Endometrial microvascular endothelial cells (primary cell): ENCODE measurements around the gene COL28A1. TPM values are rescaled to one million over a fixed set of nuclear protein-coding genes. Genes with fewer than 3 reads are reported as not detected.
"Not testable (repeated sequence)": the region's sequence is repeated elsewhere in the genome, so short reads cannot be mapped to it uniquely, and the experiment has no call there.

ENCODE experiments used
- in situ Hi-C: cut with HindIII; loops from 2 replicates; pipeline ENCODE4 v1.10.0; 2017; ENCODE audit warnings: low sequenced_read_pairs, low pct_unique_long_range_greater_than_20kb; ENCODE audit errors: inconsistent ontology term
- total RNA-seq: library from RNA; depleted of rRNA; stranded (reverse); fragments of >200 nt; gene quantifications from one replicate; pipeline ENCODE4 v1.2.3, GENCODE V29; 2015; ENCODE audit errors: inconsistent ontology term

COL28A1 gene
- total RNA-seq, 1 donor from 2014 or later, result 2.2 TPM

DNA sequence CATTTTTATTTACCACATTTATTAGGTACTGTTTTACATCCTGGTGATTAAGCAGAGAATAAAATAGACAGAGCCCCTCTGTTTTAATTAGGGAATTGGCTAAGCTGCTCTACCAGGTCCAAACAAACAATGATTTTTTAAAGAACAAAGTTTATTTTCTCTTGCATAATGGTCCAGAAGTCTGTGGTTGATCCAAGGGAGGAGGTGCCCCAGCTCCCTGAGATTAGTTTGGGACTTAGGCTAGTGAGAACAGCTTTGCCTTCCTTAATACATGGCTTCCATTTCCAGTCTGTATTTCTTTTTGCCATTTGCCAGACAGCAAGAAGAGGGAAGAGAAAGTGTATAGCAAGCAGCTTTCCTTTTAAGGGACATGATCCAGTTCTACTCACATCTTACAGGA lies 28.1 kb upstream of the COL28A1 start:
- in situ Hi-C loops, result no loop called here

DNA sequence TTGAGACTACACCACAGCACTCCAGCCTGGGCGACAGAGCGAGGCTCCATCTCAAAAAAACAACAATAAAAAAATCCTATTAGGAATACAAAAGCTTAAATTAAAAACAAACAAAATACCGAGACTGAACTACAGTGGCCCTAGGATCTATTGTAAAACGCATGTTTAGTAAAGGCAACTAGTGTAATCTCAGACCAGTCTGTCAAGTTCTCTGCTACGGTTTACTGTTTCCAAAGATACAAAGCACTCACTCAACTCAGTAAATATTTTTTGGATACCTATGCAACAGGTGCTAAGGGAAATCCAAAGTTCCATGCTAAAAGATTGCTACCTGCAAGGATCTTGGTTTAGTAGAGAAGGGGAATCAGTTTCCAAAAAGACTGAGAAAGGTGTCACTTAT lies 27.6 kb upstream of the COL28A1 start:
- in situ Hi-C loops, result no loop called here

DNA sequence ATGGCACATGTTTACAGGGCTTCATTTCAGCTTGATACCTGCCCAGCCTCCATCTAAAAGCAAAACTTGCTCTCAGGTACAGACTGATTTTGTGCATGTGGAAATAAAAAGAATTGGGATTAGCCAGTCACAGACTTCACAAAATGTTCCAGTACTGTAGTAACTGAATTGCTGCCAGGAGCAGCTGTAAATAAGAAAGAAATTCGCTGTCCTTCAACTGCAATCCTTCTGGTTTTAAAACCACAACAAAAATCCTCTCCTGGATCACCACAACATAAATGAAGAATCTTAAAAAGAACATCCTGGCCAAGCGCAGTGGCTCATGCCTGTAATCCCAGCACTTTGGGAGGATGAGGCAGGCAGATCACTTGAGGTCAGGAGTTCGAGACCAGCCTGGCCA lies 27.1 kb upstream of the COL28A1 start:
- in situ Hi-C loops, result no loop called here

DNA sequence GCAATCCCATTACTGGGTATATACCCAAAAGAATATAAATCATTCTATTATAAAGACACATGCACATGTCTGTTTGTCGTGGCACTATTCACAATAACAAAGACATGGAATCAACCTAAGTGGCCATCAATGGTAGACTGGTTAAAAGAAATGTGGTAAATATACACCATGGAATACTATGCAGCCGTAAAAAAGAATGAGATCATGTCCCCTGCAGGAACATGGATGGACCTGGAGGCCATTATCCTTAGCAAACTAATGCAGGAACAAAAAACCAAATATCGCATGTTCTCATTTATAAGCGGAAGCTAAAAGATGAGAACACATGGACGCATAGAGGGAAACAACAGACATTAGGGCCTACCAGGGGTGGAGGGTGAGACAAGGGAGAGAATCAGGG lies 25.9 kb upstream of the COL28A1 start:
- in situ Hi-C loops, result not testable (repeated sequence)

DNA sequence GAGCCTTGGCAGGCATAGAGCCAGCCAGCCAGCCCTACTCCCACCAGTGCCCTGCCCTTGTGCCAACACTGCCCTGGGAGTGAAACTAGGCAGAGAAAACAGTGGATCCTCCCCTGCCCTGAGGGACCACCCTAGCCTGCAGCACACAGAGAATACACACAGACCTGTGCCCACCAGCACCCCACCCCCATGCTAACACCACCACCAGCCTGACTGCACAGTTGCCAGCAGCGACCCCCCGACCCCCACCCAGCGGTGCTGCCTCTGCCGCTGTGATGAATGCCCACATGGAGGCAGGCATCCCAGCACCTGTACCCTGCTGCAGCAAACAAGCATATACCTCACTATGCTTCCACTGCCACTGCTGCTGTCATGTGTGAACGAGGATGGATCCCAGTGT lies 21.6 kb upstream of the COL28A1 start:
- in situ Hi-C loops, result no loop called here

DNA sequence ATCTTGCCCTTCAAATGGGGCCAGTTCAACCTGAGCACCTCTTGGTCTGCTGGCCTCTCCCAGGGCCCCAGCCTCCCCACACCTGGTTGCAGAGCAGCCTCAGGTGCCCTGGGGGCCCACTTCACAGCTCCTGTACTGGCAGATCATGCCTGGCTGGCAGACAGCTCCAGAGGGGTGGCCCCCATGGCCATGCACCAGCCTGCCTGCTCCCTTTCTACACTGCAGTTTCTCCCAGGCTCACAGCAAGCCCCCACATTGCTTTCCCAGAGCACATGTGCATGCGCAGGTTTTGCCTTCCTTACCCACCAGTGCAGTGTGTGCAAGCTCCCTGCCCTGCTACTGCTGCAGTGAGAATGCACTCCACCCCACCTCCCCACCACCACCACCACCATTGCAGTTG lies 21.2 kb upstream of the COL28A1 start:
- in situ Hi-C loops, result no loop called here

DNA sequence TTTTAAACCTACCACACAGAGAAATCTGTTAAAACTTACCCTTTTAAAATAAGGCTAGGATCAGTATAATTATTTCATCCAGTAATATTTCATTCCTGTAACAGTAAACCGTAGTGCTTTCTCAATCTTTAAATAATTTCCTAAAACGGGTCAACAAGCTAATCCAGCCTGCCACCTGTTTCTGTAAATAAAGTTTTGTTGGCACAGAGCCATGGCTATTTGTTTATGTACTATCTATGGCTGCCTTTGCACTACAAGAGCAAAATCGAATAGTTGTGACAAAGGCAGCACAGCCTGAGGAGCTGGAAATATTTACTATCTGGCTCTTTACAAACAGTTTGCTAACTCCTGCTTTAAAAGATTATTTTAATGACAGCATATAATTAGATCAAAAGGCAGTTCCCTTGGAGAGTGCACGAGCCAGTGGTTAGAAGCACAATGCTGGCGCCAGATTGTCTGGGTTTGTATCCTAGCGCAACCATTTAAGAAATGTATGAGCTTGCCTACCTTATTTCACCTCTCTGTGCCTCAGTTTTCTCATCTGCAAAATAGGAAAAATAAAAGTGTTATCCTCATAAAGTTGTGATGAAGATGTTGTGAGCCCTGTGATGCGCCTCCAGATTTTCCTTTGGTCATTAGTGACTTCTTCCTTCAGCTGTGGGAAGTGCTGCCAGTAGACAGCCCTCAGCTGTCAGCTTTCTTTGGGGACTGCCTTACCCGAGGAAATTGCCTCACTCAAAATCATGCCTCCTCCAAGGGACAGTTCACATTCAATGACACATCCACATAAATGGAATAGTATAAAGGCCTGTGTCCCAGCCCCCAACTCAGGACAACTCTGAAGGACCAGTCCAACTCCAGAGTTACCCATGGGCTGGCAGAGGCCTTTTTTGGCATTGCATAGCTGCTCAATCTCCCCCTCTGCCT lies 19.2 kb upstream of the COL28A1 start:
- in situ Hi-C loops, result no loop called here

DNA sequence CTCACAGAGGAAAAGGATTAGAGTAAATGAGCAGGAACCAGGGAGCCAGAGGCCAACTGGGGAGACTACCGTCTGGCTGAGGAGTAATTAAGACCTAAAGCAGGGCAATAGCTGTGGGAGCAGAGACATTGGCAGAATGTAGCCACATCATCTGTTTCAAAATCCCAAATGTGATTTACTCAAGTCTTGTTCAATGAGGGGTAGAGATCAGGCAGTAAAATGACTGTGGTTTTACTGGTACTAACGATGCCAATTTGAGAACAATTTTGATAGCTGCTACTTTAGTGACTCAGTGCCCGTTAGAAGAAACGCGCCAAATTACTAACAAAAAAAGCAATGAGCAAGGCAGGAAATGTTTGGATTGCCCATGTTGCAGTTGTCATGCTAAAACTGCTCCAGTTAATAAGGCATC lies 18.4 kb upstream of the COL28A1 start:
- in situ Hi-C loops, result no loop called here

DNA sequence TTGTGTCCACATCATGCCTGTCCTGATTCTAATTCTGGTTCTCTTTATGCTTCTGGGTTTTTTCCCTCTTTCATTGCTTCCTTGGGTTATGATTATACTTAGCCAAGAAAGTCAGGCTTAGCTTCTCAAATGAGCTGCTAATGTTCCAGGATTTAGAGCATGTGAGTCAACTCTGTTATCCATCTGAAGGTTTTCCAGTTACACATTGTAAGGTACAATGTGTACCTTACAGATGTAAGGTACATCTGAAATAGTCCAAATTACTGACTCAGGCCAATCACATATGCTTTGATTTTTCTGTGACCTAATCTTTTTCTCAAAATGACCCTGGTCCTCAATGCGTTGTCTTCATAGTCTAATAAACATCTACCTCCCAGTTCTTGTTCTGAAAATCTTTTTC lies 17.7 kb upstream of the COL28A1 start:
- in situ Hi-C loops, result no loop called here

DNA sequence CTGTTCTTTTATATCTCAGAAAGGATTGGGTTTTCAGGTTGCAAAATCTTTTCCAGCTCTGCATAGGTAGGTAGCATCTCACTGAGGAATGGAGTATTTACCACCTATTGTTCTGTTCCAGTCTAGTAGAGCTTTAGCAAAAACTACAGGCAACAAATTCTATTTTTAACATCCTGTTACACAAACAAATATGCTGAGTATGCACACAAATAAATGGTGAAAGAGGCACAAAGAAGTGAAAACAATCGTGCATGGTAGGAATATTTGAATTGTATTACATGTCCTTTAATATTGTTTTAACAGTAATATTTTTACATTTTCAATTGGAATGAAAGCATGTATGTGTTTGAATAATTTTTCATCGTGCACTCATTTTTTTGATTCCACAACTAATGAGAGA lies 16.5 kb upstream of the COL28A1 start:
- in situ Hi-C loops, result no loop called here

DNA sequence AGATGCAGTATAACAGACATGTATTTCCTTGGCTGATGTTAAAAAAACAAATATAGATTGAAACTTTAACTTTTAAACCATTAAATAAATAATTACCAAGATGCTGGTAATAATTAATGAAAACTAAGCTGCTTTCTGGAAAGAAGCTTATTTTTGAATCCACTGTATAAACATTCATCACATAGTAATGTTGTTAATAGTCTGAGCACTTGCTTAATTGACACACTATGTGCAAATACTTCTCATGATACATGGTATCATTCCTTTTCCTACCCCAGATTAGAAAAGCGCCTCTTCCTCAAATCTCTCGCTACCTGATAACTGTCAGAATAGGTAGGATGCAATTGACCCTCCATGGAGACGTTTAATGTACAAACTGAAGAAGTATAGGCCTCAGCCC lies 15.0 kb upstream of the COL28A1 start:
- in situ Hi-C loops, result no loop called here

DNA sequence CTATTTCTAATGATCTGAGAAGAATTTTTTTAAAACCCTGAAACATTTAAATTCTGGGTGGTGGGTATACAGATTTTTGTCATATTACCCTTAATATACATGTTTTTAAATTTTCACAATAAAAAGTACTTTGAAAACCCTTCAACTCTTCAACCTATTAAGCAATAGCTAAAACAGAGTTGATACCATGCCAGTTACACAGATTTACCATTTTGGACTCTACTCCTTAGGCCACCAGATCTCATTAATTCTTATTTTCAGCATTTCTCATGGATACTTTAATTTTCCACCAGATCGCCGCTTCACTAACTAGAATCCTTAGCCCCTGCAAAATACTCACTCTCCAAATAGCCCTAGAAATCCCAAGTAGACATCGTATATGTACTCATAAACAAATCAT lies 12.7 kb upstream of the COL28A1 start:
- in situ Hi-C loops, result no loop called here

DNA sequence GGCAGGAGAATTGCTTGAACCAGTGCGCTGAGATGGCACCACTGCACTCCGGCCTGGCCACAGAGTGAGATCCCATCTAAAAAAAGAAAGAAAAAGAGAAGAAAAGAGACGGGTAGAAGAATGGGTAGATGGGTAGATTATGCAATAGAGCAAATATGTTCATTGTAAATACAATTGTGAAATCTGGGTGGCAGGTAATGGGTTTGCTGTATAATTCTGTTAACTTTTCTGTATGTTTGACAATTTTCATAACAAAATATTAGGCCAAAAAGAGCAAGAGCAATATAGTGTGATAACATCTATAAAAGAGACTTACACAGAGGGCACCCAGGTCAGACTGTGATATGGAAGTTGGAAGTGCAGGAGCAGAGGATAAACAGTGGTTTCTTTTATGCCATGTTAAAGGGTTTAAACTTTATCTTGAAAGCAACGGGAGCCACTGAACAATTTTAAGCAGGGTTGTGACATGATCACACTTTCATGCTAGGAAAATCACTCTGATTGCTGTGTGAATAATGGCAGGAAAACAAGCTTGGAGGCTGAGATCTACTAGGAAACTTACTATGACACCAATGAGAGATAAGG lies 6.7 kb upstream of the COL28A1 start:
- in situ Hi-C loops, result no loop called here

DNA sequence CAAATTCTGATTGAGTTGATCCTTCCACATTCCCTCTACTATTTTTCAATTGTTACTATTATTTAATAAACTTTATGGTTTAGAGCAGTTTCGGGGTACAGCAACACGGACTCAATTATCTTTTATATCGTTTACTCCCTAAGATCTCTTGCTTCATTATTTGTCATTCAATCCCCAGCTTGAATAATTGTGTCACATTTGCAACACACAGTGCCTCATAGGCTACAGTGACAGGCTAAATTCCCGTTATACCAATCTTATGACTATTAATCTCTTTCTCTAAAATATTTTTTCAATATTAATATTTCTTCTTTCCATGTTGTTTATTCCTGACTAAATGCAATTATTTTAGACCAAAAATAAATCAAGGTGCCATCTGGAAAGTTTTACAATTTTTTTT lies 4.0 kb upstream of the COL28A1 start:
- in situ Hi-C loops, result no loop called here

DNA sequence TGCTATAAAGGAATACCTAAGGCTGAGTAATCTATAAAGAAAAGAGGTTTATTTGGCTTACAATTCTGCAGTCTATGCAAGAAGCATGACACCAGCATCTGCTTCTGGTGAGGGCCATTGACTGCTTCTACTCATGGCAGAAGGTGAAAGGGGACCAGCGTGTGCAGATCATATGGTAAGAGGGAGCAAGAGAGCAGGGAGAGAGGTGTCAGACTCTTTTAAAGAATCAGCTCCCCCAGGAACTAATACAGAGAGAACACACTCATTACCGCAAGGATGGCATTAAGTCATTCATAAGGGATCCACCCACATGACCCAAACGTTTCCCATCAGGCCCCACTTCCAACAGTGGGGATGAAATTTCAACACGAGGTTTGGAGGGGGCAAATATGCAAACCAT lies 3.5 kb upstream of the COL28A1 start:
- in situ Hi-C loops, result no loop called here

DNA sequence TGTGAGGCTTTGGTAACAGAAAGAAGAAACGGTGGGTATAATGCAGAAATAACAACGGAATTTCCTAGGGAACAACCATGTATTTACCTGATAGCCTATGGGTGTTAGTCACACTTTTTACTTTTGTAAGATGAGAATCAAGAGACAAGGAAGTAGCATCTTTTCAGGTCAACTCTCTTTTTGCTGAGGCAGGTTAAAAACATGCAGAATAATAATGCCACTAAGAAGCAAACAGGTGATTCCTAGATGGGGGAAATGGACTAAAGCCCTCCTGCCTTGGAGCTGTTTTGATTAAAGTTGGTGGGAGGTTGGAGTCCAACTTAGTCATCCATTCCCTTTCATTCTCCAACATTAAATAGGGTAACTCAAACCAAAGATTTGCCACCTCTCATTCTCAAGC lies 2.0 kb upstream of the COL28A1 start:
- in situ Hi-C loops, result no loop called here

DNA sequence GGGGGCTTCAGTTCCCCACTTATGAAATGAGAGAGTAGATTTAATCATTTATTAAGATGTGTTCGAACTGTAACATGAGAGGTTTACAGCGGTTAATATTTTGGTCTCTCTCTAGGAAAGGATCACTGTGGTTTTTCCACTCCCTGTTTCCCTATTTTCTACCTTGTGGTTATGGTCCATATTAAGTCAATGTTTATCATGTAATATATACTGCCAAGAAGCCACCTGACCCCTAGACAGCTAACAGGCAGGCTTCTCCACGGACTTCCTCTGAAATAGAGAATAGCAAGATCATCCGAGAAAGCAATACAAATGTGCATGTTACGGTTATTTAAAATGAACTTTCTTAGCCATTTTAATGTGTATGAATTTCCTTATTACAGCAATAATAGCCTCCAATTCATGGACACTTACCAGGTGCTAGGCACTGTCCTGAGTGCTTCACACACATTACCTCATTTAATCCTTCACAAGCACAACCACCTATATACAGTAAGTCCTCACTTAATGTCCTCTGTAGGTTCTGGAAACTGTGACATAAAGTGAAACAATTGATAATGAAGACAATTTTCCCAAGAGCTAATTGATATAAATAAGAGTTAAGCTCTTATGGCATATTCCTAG lies 835 bp upstream of the COL28A1 start:
- in situ Hi-C loops, result no loop called here

DNA sequence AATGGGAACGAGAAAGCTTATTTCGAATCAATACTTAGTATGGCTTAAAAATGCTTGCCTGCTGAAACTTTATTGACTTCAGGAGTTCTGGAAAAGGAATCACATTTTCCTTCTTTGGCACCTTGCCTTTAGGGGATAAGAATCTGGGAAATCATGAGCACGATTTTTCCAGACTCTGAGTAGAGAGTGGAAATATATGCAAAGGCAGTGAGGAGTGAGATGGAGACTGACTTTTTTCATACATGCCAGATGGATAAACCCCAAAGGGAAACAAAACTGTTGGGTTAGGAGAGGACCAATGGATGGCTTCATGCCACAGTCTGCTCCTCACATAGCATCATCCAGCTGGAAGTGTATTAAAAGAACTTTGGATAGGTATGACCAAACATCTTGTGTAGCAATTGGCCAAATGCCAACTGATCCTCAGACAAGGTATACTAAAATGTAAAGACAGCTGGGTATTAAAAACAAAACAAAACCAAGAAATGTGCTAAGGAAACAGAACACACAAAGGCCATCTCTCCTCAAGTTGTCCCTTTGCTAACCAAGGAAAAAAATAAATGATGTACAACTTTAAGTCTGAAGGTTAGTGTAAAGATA lies 1.7 kb downstream of the COL28A1 start:
- in situ Hi-C loops, result no loop called here

DNA sequence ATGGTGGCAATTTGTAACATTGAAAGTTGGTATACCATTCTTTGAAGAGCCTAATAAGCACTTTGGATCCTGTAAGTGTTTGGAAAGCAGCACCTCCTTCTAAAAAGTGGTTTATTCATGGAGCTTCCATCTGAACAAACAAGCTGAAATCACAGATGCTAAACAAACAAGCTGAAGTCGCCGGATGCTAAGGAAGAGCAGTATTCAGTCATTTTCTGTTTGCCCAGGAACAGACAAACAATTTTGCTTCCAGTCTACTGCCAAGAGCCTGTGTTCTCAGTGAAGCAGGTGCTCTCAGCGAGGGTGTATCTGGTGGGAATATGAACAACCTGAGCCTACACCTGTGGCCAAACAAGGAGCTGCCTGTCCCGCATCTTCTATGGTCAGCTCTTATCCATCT lies 6.3 kb downstream of the COL28A1 start:
- in situ Hi-C loops, result no loop called here

DNA sequence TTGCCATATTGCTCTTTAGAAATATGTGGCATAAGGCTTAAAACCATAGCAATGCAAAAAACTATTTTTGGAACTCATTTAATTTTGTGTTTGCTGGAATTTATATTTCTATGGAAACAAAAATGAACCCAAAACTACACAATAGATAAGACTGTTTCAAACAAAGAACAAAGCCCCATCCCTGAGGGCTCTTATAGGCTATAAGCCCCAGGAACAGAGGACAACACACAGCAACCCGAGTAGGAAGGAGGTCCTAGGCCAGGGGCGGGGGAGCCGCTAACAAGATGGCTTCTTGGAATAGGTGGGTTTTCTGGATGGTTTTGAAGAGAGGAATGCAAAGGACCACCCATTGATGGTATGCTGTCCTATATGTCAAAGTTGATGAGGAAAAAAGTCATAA lies 8.6 kb downstream of the COL28A1 start:
- in situ Hi-C loops, result no loop called here
